Activated B cell treated with CpG ODN at 0.5 μM for 24 hours (primary cell): Measurements from ENCODE around the gene NR3C1. TPM values are rescaled to one million over a fixed set of nuclear protein-coding genes. Genes with fewer than 3 reads are reported as not detected.

Experiments
- ATAC-seq: fragments of 200-7000 bp; cut with Tn5 transposase; one replicate; pipeline ENCODE4 v1.10.0; 2021; ENCODE audit warnings: low read depth, mild to moderate bottlenecking, moderate library complexity
- CTCF ChIA-PET: fragments of 350-600 bp; sonication (Branson Sonifier 250); formaldehyde crosslinking; loops from one replicate; lab custom pipeline; 2021; ENCODE audit warnings: antibody characterized with exemption; lab: Charles Lee
- POLR2A ChIA-PET: fragments of 350-600 bp; sonication (Branson Sonifier 250); formaldehyde crosslinking; loops from one replicate; lab custom pipeline; 2021; ENCODE audit warnings: antibody characterized with exemption; lab: Charles Lee
- DNase-seq: peaks from one replicate; pipeline ENCODE4 v3.0.0; 2022
- H3K27ac Mint-ChIP-seq: one replicate; pipeline ENCODE4 v1.8.0; 2020; ENCODE audit warnings: mixed read lengths
- H3K27me3 Mint-ChIP-seq: one replicate; pipeline ENCODE4 v1.8.0; 2021; ENCODE audit warnings: mixed read lengths
- H3K36me3 Mint-ChIP-seq: one replicate; pipeline ENCODE4 v1.8.0; 2021; ENCODE audit warnings: low read depth, mixed read lengths
- H3K4me1 Mint-ChIP-seq: one replicate; pipeline ENCODE4 v1.8.0; 2021; ENCODE audit warnings: mixed read lengths
- H3K4me3 Mint-ChIP-seq: one replicate; pipeline ENCODE4 v1.8.0; 2020; ENCODE audit warnings: mild to moderate bottlenecking, mixed read lengths
- H3K9me3 Mint-ChIP-seq: one replicate; pipeline ENCODE4 v1.8.0; 2020; ENCODE audit warnings: mixed read lengths
- intact Hi-C: fragments of 100-400 bp; cut with micrococcal nuclease; formaldehyde crosslinking; loops from one replicate; pipeline ENCODE4 v1.15.1; 2024
- total RNA-seq: library from RNA; stranded (reverse); gene quantifications from 2 replicates; pipeline ENCODE4 v1.2.3, GENCODE V29; 2022
- TF ChIP-seq, protein P1 (sequence below): fragments of 200-600 bp; IDR thresholded peaks from one replicate; pipeline ENCODE4 v1.8.0; 2022; ENCODE audit warnings: antibody characterized with exemption, mild to moderate bottlenecking

Gene NR3C1
- total RNA-seq, 1 donor from 2014 or later: 110 TPM

GRCh38 chr5:143228597-143229293, 174.7 kb downstream of the NR3C1 start:
- POLR2A ChIA-PET: no interaction called here
- ATAC-seq (no peak), DNase-seq (no peak)
- Mint-ChIP-seq H3K4me3 (no peak overlapping the region), H3K9me3 (no peaks in the 10 kb centered on the region), H3K4me1 (peaks cover 21% of the 10 kb centered on the region), H3K27ac (no peak overlapping the region), H3K27me3 (peaks cover 1% of the 10 kb centered on the region), H3K36me3 (no peaks in the 10 kb centered on the region)
- CTCF ChIA-PET: no interaction called here
- intact Hi-C loops: no loop called here
- TF ChIP-seq, protein P1, sequence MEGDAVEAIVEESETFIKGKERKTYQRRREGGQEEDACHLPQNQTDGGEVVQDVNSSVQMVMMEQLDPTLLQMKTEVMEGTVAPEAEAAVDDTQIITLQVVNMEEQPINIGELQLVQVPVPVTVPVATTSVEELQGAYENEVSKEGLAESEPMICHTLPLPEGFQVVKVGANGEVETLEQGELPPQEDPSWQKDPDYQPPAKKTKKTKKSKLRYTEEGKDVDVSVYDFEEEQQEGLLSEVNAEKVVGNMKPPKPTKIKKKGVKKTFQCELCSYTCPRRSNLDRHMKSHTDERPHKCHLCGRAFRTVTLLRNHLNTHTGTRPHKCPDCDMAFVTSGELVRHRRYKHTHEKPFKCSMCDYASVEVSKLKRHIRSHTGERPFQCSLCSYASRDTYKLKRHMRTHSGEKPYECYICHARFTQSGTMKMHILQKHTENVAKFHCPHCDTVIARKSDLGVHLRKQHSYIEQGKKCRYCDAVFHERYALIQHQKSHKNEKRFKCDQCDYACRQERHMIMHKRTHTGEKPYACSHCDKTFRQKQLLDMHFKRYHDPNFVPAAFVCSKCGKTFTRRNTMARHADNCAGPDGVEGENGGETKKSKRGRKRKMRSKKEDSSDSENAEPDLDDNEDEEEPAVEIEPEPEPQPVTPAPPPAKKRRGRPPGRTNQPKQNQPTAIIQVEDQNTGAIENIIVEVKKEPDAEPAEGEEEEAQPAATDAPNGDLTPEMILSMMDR: no peak
